Anterior cingulate cortex (tissue), 58 donors: Measurements from ENCODE around the gene CAMTA1.

Source experiments
- DNase-seq, 58 donors: peaks; one replicate each; lab custom pipeline; 2025; lab: John Stamatoyannopoulos, UW

The CAMTA1 gene

GRCh38 chr1:7207875-7208646 is 422.8 kb downstream of the CAMTA1 start:
- DNase-seq: peak in 26 of 58 donors; percentile 6 to 46 (median 16)

- DNase-seq: no peak
These were observed 423.5 kb downstream of the CAMTA1 start for GRCh38 chr1:7208647-7209180.

- DNase-seq: no peak
These were observed 424.1 kb downstream of the CAMTA1 start for GRCh38 chr1:7209336-7209735.

GRCh38 chr1:7218210-7218832 is 433.1 kb downstream of the CAMTA1 start:
- DNase-seq: peak in 11 of 58 donors; percentile 1 to 16 (median 6)

GRCh38 chr1:7219031-7219430 is 433.8 kb downstream of the CAMTA1 start:
- DNase-seq: no peak

GRCh38 chr1:7220007-7220406 is 434.8 kb downstream of the CAMTA1 start:
- DNase-seq: no peak

GRCh38 chr1:7220712-7221252 is 435.5 kb downstream of the CAMTA1 start:
- DNase-seq: no peak

GRCh38 chr1:7221826-7222694 is 436.8 kb downstream of the CAMTA1 start:
- no peak for DNase-seq

- DNase-seq: no peak
These were observed 437.4 kb downstream of the CAMTA1 start for GRCh38 chr1:7222695-7223015.

GRCh38 chr1:7223334-7224080 is 438.3 kb downstream of the CAMTA1 start:
- DNase-seq: no peak

GRCh38 chr1:7224081-7224534 is 438.9 kb downstream of the CAMTA1 start:
- DNase-seq: no peak

GRCh38 chr1:7224644-7225043 is 439.4 kb downstream of the CAMTA1 start:
- no peak for DNase-seq

- DNase-seq: no peak
These were observed 440.7 kb downstream of the CAMTA1 start for GRCh38 chr1:7225711-7226505.

- no peak for DNase-seq
These were observed 442.4 kb downstream of the CAMTA1 start for GRCh38 chr1:7227654-7228053.

- no peak for DNase-seq
These were observed 443.2 kb downstream of the CAMTA1 start for GRCh38 chr1:7228252-7228961.

- DNase-seq: no peak
These were observed 443.9 kb downstream of the CAMTA1 start for GRCh38 chr1:7229186-7229585.

- no peak for DNase-seq
These were observed 444.7 kb downstream of the CAMTA1 start for GRCh38 chr1:7229696-7230631.
